HepG2 (cell line): ENCODE measurements around the gene NKAIN2. TPM values are rescaled to one million over a fixed set of nuclear protein-coding genes. Genes with fewer than 3 reads are reported as not detected.

Source experiments
- ATAC-seq: fragments of 200-7000 bp; cut with Tn5 transposase; 3 replicates; pipeline ENCODE4 v1.9.1; 2020; ENCODE audit warnings: mild to moderate bottlenecking, moderate library complexity
- BruUV-seq: library from RNA; stranded (reverse); fragments of 400-500 nt; replicated peaks from 2 replicates; lab custom pipeline; 2021; lab: Mats Ljungman, UMichigan
- CTCF ChIA-PET: fragments of 300-600 bp; formaldehyde crosslinking; extraction: SDS; loops from one replicate; lab custom pipeline; 2021; ENCODE audit warnings: low total read pairs, inconsistent platforms, low intra/inter-chr PET ratio; lab: Yijun Ruan, JAX
- POLR2A ChIA-PET: fragments of 350-600 bp; sonication (Branson Sonifier 250); formaldehyde crosslinking; loops from one replicate; lab custom pipeline; 2020; ENCODE audit warnings: antibody characterized with exemption, inconsistent platforms; lab: Yijun Ruan, JAX
- DNase-seq: peaks from one replicate; pipeline ENCODE4 v3.0.0-alpha.2; 2015; ENCODE audit warnings: low spot score
- FAIRE-seq: peaks from 3 replicates; lab custom pipeline; 2011; peaks lifted over from hg19 to GRCh38; lab: Jason Lieb, UNC
- H2AFZ ChIP-seq: one replicate; pipeline ENCODE4 v1.6.1; 2011; ENCODE audit warnings: low read length, inconsistent platforms
- H3K27ac ChIP-seq: fragments of 300-600 bp; 3 replicates; pipeline ENCODE4 v1.8.0; 2011; ENCODE audit warnings: mixed run types, mild to moderate bottlenecking, mixed read lengths, low read length, inconsistent platforms; ENCODE audit not compliant: insufficient read depth; ENCODE audit errors: extremely low read length
- H3K27me3 ChIP-seq, 2 experiments: fragments of 200-600 bp in 1 of 2; 2 replicates in 1 of 2; 3 replicates in 1 of 2; pipeline versions ENCODE4 v1.6.0 to v1.8.0; 2011; ENCODE audit warnings: low read length in 2 of 2, mild to moderate bottlenecking in 2 of 2, moderate library complexity in 2 of 2, inconsistent platforms in 1 of 2; ENCODE audit not compliant: insufficient read depth in 2 of 2, control insufficient read depth in 1 of 2
- H3K36me3 ChIP-seq, 2 experiments: fragments of 200-600 bp in 1 of 2; replicated peaks in 1 of 2; 2 replicates in 1 of 2; 3 replicates in 1 of 2; pipeline versions ENCODE4 v1.5.1 to v1.8.0; 2011; ENCODE audit warnings: low read length in 2 of 2, inconsistent platforms in 1 of 2; ENCODE audit not compliant: insufficient read depth in 2 of 2, control insufficient read depth in 1 of 2
- H3K4me1 ChIP-seq: 2 replicates; pipeline ENCODE4 v1.5.1; 2012; ENCODE audit warnings: low read length, inconsistent platforms; ENCODE audit not compliant: insufficient read depth
- H3K4me2 ChIP-seq: 2 replicates; pipeline ENCODE4 v1.6.0; 2011; ENCODE audit warnings: low read depth, low read length, inconsistent platforms
- H3K4me3 ChIP-seq, 3 experiments: fragments of 200-600 bp in 1 of 3; sonication (generic), shearing (Covaris generic) in 1 of 3; replicated peaks in 1 of 3; 2 replicates each; pipeline ENCODE4 v1.5.1; 2011 to 2016; ENCODE audit warnings: low read length in 3 of 3, inconsistent platforms in 2 of 3, low read depth in 2 of 3, mild to moderate bottlenecking in 2 of 3, control low read depth in 1 of 3, mixed read lengths in 1 of 3; ENCODE audit not compliant: insufficient read depth in 1 of 3
- H3K79me2 ChIP-seq: one replicate; pipeline ENCODE4 v1.6.1; 2011; ENCODE audit warnings: low read length, inconsistent platforms; ENCODE audit not compliant: insufficient read depth
- H3K9ac ChIP-seq: 2 replicates; pipeline ENCODE4 v1.6.0; 2011; ENCODE audit warnings: mild to moderate bottlenecking, low read depth, low read length, inconsistent platforms; ENCODE audit not compliant: insufficient read depth
- H3K9me3 ChIP-seq: 2 replicates; pipeline ENCODE4 v1.5.1; 2012; ENCODE audit warnings: mild to moderate bottlenecking, low read length
- H4K20me1 ChIP-seq: 2 replicates; pipeline ENCODE4 v1.6.0; 2011; ENCODE audit warnings: inconsistent platforms, mild to moderate bottlenecking, low read length, moderate library complexity; ENCODE audit not compliant: insufficient read depth
- NFAT5 ChIP-seq: sonication (generic); formaldehyde crosslinking; IDR thresholded peaks from 2 replicates; pipeline ENCODE4 v1.4.0; 2020; ENCODE audit warnings: missing genetic modification reagents
- NFYC ChIP-seq: IDR thresholded peaks from 2 replicates; pipeline ENCODE4 v1.6.1; 2016; ENCODE audit warnings: missing genetic modification reagents, missing compliant biosample characterization
- ONECUT2 ChIP-seq: sonication (generic); formaldehyde crosslinking; IDR thresholded peaks from 2 replicates; pipeline ENCODE4 v1.4.0; 2020; ENCODE audit warnings: missing genetic modification reagents
- ZC3H13 ChIP-seq: sonication (generic); formaldehyde crosslinking; IDR thresholded peaks from 2 replicates; pipeline ENCODE4 v1.8.1; 2023; ENCODE audit warnings: mild to moderate bottlenecking, missing genetic modification reagents, moderate library complexity
- ZNF678 ChIP-seq: sonication (generic); formaldehyde crosslinking; IDR thresholded peaks from 2 replicates; pipeline ENCODE4 v1.4.0; 2020; ENCODE audit warnings: mild to moderate bottlenecking, missing genetic modification reagents
- ZNF792 ChIP-seq: IDR thresholded peaks from 2 replicates; pipeline ENCODE4 v1.6.1; 2016
- ZZZ3 ChIP-seq: sonication (generic); formaldehyde crosslinking; IDR thresholded peaks from 2 replicates; pipeline ENCODE4 v1.4.0; 2020; ENCODE audit warnings: missing genetic modification reagents, mild to moderate bottlenecking, borderline replicate concordance
- WGBS: methylation state at CpG from one replicate; pipeline ENCODE4 v1.1.6; 2017; ENCODE audit warnings: low lambda C conversion rate; 5-methylcytosine and 5-hydroxymethylcytosine counted together
- in situ Hi-C: cut with HindIII; loops from 2 replicates; pipeline ENCODE4 v1.10.0; 2017; ENCODE audit warnings: low pct_unique_long_range_greater_than_20kb; ENCODE audit not compliant: extremely low pct_ligation_motif_present
- intact Hi-C: fragments of 100-400 bp; cut with micrococcal nuclease; formaldehyde crosslinking; loops from one replicate; pipeline ENCODE4 v1.10.0; 2022; ENCODE audit not compliant: unreplicated experiment
- polyA plus RNA-seq, 8 experiments: library from polyadenylated mRNA; depleted of rRNA in 3 of 8; stranded (reverse) in 7 of 8; unstranded in 1 of 8; fragments of >200 nt; fragmentation: Illumina TruSeq in 4 of 8; extraction: Trizol in 4 of 8; gene quantifications; 2 replicates each; pipeline versions ENCODE4 v1.2.1 to v1.2.3, GENCODE V29; 2011 to 2016; ENCODE audit warnings: low read depth in 4 of 8, missing spikeins in 1 of 8, mixed read lengths in 1 of 8; ENCODE audit not compliant: insufficient read depth in 1 of 8
- total RNA-seq, 5 experiments: library from RNA; depleted of rRNA; stranded (reverse); fragments of >200 nt; fragmentation: Illumina TruSeq; extraction: Trizol; gene quantifications; 2 replicates each; pipeline ENCODE4 v1.2.3, GENCODE V29; 2016; ENCODE audit warnings: low read depth in 1 of 5
- TF ChIP-seq, protein P1 (sequence below): sonication (generic); formaldehyde crosslinking; IDR thresholded peaks from 2 replicates; pipeline ENCODE4 v1.5.0; 2020; ENCODE audit warnings: mild to moderate bottlenecking, missing genetic modification reagents
- TF ChIP-seq, protein P2 (sequence below): sonication (generic); formaldehyde crosslinking; IDR thresholded peaks from 2 replicates; pipeline ENCODE4 v1.4.0; 2020; ENCODE audit warnings: mild to moderate bottlenecking, missing genetic modification reagents

The NKAIN2 gene
- total and polyA plus RNA-seq, 2 of the 13 experiments (the other 11 are each of a cell fraction or from before 2014, with no cell fraction given) = not detected

- H3K4me3 ChIP-seq = no peak overlapping the region
- H2AFZ ChIP-seq = no peak overlapping the region
- DNase-seq (no peak), FAIRE-seq (no peak), ATAC-seq (no peak)
- no peaks in the 10 kb centered on the region for H3K79me2 ChIP-seq
- no peak overlapping the region for H3K9ac ChIP-seq
- H4K20me1 ChIP-seq = no peaks in the 10 kb centered on the region
- H3K27ac ChIP-seq = no peak overlapping the region
- in situ Hi-C loops = no loop called here
- no peak for TF ChIP-seq ONECUT2 (CRISPR knock-in tag)
- TF ChIP-seq, protein P1, sequence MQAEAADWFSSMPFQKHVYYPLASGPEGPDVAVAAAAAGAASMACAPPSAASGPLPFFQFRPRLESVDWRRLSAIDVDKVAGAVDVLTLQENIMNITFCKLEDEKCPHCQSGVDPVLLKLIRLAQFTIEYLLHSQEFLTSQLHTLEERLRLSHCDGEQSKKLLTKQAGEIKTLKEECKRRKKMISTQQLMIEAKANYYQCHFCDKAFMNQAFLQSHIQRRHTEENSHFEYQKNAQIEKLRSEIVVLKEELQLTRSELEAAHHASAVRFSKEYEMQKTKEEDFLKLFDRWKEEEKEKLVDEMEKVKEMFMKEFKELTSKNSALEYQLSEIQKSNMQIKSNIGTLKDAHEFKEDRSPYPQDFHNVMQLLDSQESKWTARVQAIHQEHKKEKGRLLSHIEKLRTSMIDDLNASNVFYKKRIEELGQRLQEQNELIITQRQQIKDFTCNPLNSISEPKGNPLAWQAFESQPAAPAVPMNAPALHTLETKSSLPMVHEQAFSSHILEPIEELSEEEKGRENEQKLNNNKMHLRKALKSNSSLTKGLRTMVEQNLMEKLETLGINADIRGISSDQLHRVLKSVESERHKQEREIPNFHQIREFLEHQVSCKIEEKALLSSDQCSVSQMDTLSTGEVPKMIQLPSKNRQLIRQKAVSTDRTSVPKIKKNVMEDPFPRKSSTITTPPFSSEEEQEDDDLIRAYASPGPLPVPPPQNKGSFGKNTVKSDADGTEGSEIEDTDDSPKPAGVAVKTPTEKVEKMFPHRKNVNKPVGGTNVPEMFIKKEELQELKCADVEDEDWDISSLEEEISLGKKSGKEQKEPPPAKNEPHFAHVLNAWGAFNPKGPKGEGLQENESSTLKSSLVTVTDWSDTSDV = no peak
- TF ChIP-seq ZC3H13 (CRISPR knock-in tag) = no peak
- no peak for TF ChIP-seq ZNF792
- TF ChIP-seq ZNF678 (CRISPR knock-in tag) = no peak
- no peak for TF ChIP-seq ZZZ3 (CRISPR knock-in tag)
- no peak for TF ChIP-seq NFYC (CRISPR knock-in tag)
- no peak for TF ChIP-seq NFAT5 (CRISPR knock-in tag)
- TF ChIP-seq, protein P2, sequence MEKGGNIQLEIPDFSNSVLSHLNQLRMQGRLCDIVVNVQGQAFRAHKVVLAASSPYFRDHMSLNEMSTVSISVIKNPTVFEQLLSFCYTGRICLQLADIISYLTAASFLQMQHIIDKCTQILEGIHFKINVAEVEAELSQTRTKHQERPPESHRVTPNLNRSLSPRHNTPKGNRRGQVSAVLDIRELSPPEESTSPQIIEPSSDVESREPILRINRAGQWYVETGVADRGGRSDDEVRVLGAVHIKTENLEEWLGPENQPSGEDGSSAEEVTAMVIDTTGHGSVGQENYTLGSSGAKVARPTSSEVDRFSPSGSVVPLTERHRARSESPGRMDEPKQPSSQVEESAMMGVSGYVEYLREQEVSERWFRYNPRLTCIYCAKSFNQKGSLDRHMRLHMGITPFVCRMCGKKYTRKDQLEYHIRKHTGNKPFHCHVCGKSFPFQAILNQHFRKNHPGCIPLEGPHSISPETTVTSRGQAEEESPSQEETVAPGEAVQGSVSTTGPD (CRISPR knock-in tag) = no peak
- ChIA-PET POLR2A (no interaction called here), CTCF (no interaction called here)
- H3K36me3 ChIP-seq = no peaks in the 10 kb centered on the region
- WGBS = under 1% methylated on average over 2 of the region's 2 CpGs
- intact Hi-C loops = no loop called here
- H3K27me3 ChIP-seq = no peaks in the 10 kb centered on the region
- H3K9me3 ChIP-seq = no peaks in the 10 kb centered on the region
- no peaks in the 10 kb centered on the region for H3K4me1 ChIP-seq
- H3K4me2 ChIP-seq = no peak overlapping the region
- BruUV-seq = no TSS peak
Observed at GRCh38 chr6:124203101-124203811, 399.6 kb downstream of the NKAIN2 start.
